Ovary (tissue), 9 donors: ENCODE data around the gene L1CAM. TPM values are rescaled to one million over a fixed set of nuclear protein-coding genes. Genes with fewer than 3 reads are reported as not detected.

ENCODE experiments used
- DNase-seq, 5 donors: peaks; one replicate each; pipeline ENCODE4 v3.0.0-alpha.2; 2019 to 2020
- H3K27ac ChIP-seq, 2 donors: fragments of 200-600 bp; one replicate each; pipeline versions ENCODE4 v1.5.1 to v1.8.0; 2019 to 2022
- H3K27me3 ChIP-seq: fragments of 200-600 bp; one replicate; pipeline ENCODE4 v1.8.0; 2022
- H3K36me3 ChIP-seq: fragments of 200-600 bp; sonication (generic); one replicate; pipeline ENCODE4 v1.5.1; 2019
- H3K4me1 ChIP-seq: one replicate; pipeline ENCODE4 v1.8.1; 2013; ENCODE audit warnings: mild to moderate bottlenecking, moderate library complexity; ENCODE audit not compliant: insufficient read depth
- H3K4me3 ChIP-seq: fragments of 200-600 bp; sonication (generic); one replicate; pipeline ENCODE4 v1.5.1; 2017
- H3K9me3 ChIP-seq, 2 donors: fragments of 200-600 bp in 1 of 2; sonication (generic) in 1 of 2; one replicate each; pipeline versions ENCODE4 v1.5.1 to v1.8.1; 2013 to 2019; ENCODE audit warnings: mild to moderate bottlenecking in 1 of 2, moderate library complexity in 1 of 2
- EP300 ChIP-seq: sonication (generic); formaldehyde crosslinking; IDR thresholded peaks from one replicate; pipeline ENCODE4 v1.6.1; 2017; ENCODE audit warnings: antibody characterized with exemption
- POLR2A ChIP-seq: fragments of 450-650 bp; IDR thresholded peaks from one replicate; pipeline ENCODE4 v1.6.1; 2017; ENCODE audit warnings: antibody characterized with exemption, mild to moderate bottlenecking, moderate library complexity
- WGBS, 3 donors: extraction: QIAGEN DNeasy Blood & Tissue Kit in 1 of 3; methylation state at CpG; one replicate each; pipeline versions ENCODE4 v1.1.5 to v1.1.7; 2013 to 2017; 5-methylcytosine and 5-hydroxymethylcytosine counted together
- intact Hi-C, 4 donors: fragments of 100-400 bp; cut with DNase I; formaldehyde crosslinking; loops; one replicate each; pipeline versions ENCODE4 v1.11.0 to v1.15.1; 2022 to 2023
- polyA plus RNA-seq, 2 donors: library from polyadenylated mRNA; stranded (reverse); fragments of 200-250 nt in 1 of 2; fragments of 350-450 nt in 1 of 2; fragmentation: Illumina TruSeq in 1 of 2; extraction: RNeasy Lipid Tissue Mini Kit (QIAGEN cat#74804) in 1 of 2; gene quantifications; one replicate each; pipeline ENCODE4 v1.2.3, GENCODE V29; 2013 to 2014
- total RNA-seq, 7 donors: library from RNA; depleted of rRNA in 2 of 7; stranded (reverse); fragments of >200 nt in 2 of 7; fragmentation: NEBNext Ultra II Directional in 3 of 7; extraction: Animal tissue kit (Norgen Biotek cat#: 25700) in 3 of 7; gene quantifications; one replicate each; pipeline versions ENCODE4 v1.1.0 to v1.2.4, GENCODE V29; 2016 to 2023
- TF ChIP-seq, protein P1 (sequence below), 3 donors: fragments of 450-650 bp in 2 of 3; fragments of 200-600 bp in 1 of 3; IDR thresholded peaks; one replicate each; pipeline versions ENCODE4 v1.5.1 to v1.8.0; 2016 to 2022; ENCODE audit warnings: antibody characterized with exemption in 3 of 3, mild to moderate bottlenecking in 1 of 3
- donor health status: DM: no; HTN: no; CAD: no; lungs with moderate emphysema.
- donor health status: DM: no; HTN: no; CAD: no.
- donor health status: Bipolar disorder and iron deficiency.
- donor health status: DM: yes; HTN: yes; CAD: no.
- donor health status: DM: no; HTN: no; CAD: no.
- donor health status: DM: yes; HTN: yes; CAD: no.

The L1CAM gene
- total and polyA plus RNA-seq, 9 donors = 0.36 to 3.0 (median 0.99) TPM; not detected in 1

DNA sequence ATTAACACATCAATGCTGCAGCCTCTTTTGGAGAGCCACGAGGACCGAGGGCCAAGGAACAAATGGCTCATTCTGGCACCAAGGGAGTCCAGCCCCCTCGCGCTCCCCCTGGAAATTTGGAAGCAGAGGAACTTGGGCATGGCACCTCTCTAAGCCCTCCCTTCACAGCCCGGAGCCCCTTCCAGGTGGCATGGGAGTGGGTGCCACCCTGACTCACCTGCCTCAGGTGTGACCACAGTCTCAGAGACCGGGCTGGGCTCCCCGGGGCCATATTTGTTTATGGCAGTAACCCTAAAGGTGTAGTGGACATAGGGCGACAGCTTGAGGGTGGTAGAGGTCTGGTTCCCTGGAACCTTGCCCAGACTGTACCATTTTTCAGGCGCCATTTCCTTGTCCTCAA is 18.8 kb downstream of the L1CAM start:
- Histone ChIP-seq H3K9me3 (no peaks in the 10 kb centered on the region), H3K4me1 (no peaks in the 10 kb centered on the region), H3K27me3 (no peaks in the 10 kb centered on the region), H3K4me3 (no peak overlapping the region), H3K27ac (no peak overlapping the region), H3K36me3 (no peaks in the 10 kb centered on the region)
- no peak for DNase-seq
- no peak for TF ChIP-seq EP300
- TF ChIP-seq POLR2A = no peak
- TF ChIP-seq, protein P1, sequence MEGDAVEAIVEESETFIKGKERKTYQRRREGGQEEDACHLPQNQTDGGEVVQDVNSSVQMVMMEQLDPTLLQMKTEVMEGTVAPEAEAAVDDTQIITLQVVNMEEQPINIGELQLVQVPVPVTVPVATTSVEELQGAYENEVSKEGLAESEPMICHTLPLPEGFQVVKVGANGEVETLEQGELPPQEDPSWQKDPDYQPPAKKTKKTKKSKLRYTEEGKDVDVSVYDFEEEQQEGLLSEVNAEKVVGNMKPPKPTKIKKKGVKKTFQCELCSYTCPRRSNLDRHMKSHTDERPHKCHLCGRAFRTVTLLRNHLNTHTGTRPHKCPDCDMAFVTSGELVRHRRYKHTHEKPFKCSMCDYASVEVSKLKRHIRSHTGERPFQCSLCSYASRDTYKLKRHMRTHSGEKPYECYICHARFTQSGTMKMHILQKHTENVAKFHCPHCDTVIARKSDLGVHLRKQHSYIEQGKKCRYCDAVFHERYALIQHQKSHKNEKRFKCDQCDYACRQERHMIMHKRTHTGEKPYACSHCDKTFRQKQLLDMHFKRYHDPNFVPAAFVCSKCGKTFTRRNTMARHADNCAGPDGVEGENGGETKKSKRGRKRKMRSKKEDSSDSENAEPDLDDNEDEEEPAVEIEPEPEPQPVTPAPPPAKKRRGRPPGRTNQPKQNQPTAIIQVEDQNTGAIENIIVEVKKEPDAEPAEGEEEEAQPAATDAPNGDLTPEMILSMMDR (IDR thresholded peaks at IDR 0.05) = no peak
- WGBS, 3 donors = 76 to 80% (median 79%) methylated on average over 9 of the region's 9 CpGs
- intact Hi-C loops = no loop called here

DNA sequence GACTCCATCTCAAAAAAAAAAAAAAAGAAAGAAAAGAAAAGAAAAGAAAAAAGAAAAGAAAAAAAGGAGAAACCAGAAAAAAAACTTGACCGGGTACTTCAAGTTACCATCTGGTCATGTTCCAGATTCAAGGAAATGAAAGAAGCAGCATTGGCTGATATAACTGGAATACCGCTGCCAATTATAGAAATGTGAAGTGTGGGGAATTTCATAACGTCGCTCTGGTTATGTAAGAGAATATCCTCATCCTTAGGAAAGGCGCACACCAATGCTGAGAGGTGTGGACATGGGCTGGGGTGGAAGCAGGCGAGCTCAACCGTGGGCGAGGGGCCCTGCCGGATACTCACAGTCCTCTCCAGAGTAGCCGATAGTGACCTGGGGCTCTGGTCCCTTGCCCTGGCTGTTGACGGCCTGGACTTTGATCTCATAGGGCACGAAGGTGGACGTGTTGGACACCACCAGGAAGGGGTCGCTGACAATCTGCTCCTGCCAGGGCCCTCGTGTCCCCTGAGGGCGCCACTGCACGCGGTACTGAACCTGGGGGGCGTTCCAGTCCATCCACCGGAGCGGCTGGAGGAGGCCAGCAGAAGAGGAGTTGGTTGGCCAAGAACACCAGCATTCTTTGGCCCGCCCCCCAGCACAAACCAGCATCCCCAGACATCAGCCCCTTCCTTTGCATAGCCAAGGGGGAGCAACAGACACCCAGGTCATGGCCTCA is 19.5 kb downstream of the L1CAM start:
- Histone ChIP-seq H3K4me1 (no peaks in the 10 kb centered on the region), H3K27me3 (no peaks in the 10 kb centered on the region), H3K27ac (no peak overlapping the region), H3K4me3 (no peak overlapping the region), H3K36me3 (no peaks in the 10 kb centered on the region), H3K9me3 (no peaks in the 10 kb centered on the region)
- TF ChIP-seq, protein P1 (IDR thresholded peaks at IDR 0.05) = no peak
- no peak for TF ChIP-seq POLR2A
- no peak for TF ChIP-seq EP300
- intact Hi-C loops = no loop called here
- WGBS, 3 donors = 82 to 86% (median 84%) methylated on average over 20 to 22 of the region's 22 CpGs
- DNase-seq = no peak

DNA sequence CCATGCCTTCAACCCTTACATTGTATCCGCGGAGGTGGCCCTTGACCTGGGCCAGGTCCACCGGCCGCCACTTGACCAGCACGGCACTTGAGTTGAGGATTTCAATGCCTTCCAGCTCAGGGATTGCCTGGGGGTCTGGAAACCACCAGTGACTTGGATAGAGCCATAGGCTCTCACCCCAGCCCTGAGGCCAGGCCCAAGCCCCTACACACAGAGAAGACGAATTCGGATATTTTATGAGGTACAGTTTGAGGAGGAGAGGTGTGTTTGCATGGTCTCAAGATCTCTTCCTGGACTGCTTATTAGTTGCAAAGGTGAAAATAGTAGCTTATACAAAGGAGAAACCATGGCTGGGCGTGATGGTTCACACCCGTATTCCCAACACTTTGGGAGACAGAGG is 20.3 kb downstream of the L1CAM start:
- H3K9me3 ChIP-seq = no peaks in the 10 kb centered on the region
- 89 to 94% (median 90%) methylated on average over 9 of the region's 9 CpGs for WGBS, 3 donors
- H3K4me3 ChIP-seq = no peak overlapping the region
- DNase-seq = no peak
- no peaks in the 10 kb centered on the region for H3K36me3 ChIP-seq
- TF ChIP-seq POLR2A (no peak), EP300 (no peak)
- TF ChIP-seq, protein P1 (IDR thresholded peaks at IDR 0.05) = no peak
- H3K4me1 ChIP-seq = no peaks in the 10 kb centered on the region
- intact Hi-C loops = no loop called here
- H3K27ac ChIP-seq = no peak overlapping the region
- H3K27me3 ChIP-seq = no peaks in the 10 kb centered on the region

DNA sequence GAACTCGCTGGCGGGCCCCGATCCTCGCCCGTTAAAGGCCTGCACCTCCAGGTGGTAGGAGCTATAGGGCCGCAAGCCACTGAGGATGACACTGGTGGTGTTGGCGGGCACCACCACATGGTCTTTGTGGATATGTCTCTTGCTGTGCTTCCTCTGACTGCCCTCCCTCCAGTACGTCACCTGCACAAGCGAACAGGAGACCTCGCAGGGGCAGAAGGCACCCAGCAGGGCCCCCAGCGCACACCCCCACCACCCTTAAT is 20.7 kb downstream of the L1CAM start:
- Histone ChIP-seq H3K4me1 (no peaks in the 10 kb centered on the region), H3K4me3 (no peak overlapping the region), H3K9me3 (no peaks in the 10 kb centered on the region), H3K27ac (no peak overlapping the region), H3K27me3 (no peaks in the 10 kb centered on the region), H3K36me3 (no peaks in the 10 kb centered on the region)
- intact Hi-C loops = no loop called here
- WGBS, 3 donors = 84 to 96% (median 90%) methylated on average over 11 of the region's 11 CpGs
- TF ChIP-seq POLR2A (no peak), EP300 (no peak)
- TF ChIP-seq, protein P1 (IDR thresholded peaks at IDR 0.05) = no peak
- no peak for DNase-seq
